Measurements from ENCODE around the gene USP28. TPM values are rescaled to one million over a fixed set of nuclear protein-coding genes. Genes with fewer than 3 reads are reported as not detected.

The USP28 gene
- total RNA-seq, 4 donors from 2014 or later, result 5.3 to 43.3 (median 22.4) TPM

GRCh38 chr11:113760241-113760640 is 115.1 kb downstream of the USP28 start:
- no peak overlapping the region for H3K4me3 ChIP-seq
- no peak overlapping the region for H3K27ac ChIP-seq
- H3K36me3 ChIP-seq, result no peaks in the 10 kb centered on the region
- H3K27me3 ChIP-seq, result no peaks in the 10 kb centered on the region
- H3K4me1 ChIP-seq, result no peaks in the 10 kb centered on the region
- TF ChIP-seq, protein P1, sequence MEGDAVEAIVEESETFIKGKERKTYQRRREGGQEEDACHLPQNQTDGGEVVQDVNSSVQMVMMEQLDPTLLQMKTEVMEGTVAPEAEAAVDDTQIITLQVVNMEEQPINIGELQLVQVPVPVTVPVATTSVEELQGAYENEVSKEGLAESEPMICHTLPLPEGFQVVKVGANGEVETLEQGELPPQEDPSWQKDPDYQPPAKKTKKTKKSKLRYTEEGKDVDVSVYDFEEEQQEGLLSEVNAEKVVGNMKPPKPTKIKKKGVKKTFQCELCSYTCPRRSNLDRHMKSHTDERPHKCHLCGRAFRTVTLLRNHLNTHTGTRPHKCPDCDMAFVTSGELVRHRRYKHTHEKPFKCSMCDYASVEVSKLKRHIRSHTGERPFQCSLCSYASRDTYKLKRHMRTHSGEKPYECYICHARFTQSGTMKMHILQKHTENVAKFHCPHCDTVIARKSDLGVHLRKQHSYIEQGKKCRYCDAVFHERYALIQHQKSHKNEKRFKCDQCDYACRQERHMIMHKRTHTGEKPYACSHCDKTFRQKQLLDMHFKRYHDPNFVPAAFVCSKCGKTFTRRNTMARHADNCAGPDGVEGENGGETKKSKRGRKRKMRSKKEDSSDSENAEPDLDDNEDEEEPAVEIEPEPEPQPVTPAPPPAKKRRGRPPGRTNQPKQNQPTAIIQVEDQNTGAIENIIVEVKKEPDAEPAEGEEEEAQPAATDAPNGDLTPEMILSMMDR (IDR thresholded peaks at IDR 0.05), result no peak
- no peak for TF ChIP-seq POLR2A (IDR thresholded peaks at IDR 0.05)
- intact Hi-C loops (cut with DNase I; ENCODE audit: low total_unique reads), result no loop called here
- no peaks in the 10 kb centered on the region for H3K9me3 ChIP-seq
- no peak for DNase-seq

DNA sequence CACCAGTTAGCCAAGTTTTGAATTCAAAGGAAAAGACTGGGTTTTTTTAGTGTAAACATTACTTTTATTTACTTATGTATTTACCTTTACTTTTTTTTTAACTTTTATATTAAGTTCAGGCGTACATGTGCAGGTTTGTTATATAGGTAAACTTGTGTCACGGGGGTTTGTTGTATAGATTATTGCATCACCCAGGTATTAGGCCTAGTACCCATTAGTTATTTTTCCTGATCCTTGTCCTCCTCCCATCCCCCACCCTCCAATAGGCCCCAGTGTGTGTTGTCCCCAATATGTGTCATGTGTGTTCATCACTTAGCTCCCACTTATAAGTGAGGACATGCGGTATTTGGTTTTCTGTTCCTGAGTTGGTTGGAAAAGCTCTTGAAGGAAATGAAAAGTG is 122.4 kb downstream of the USP28 start:
- intact Hi-C loops (cut with DNase I; ENCODE audit: low total_unique reads), result no loop called here
- H3K36me3 ChIP-seq, result no peaks in the 10 kb centered on the region
- H3K4me1 ChIP-seq, result no peaks in the 10 kb centered on the region
- H3K27me3 ChIP-seq, result no peaks in the 10 kb centered on the region
- no peak for DNase-seq
- no peaks in the 10 kb centered on the region for H3K9me3 ChIP-seq
- no peak overlapping the region for H3K27ac ChIP-seq
- no peak for TF ChIP-seq POLR2A (IDR thresholded peaks at IDR 0.05)
- TF ChIP-seq, protein P1 (IDR thresholded peaks at IDR 0.05), result no peak
- no peak overlapping the region for H3K4me3 ChIP-seq

Small RNAs within 50 kb of the gene (small RNA-seq; reads per million reads assigned to genes)
- gene LRRC37A13P (not detected), gene RNU6-1107P (not detected), gene RPS29P19 (not detected)

Other genes starting within 250 kb of the USP28 start
- gene TMPRSS5, start 169.3 kb downstream of the USP28 start, total RNA-seq, result 1 to 10 TPM in 2 of 4 donors, under 1 TPM in 1, not detected in 1; 0.29 to 2.1 (median 1.9) TPM
- 100 to 1,000 TPM in 1 of 4 donors, 10 to 100 TPM in 2, 1 to 10 TPM in 1; 5.6 to 122 (median 19.5) TPM for gene ZW10, start 101.9 kb downstream of the USP28 start, total RNA-seq
- gene CLDN25, start 95.8 kb downstream of the USP28 start, total RNA-seq, result not detected
- not detected for gene HTR3B, start 29.2 kb upstream of the USP28 start, total RNA-seq
- under 1 TPM in 2 of 4 donors, not detected in 2; 0.14 to 0.21 TPM for gene HTR3A, start 99.5 kb upstream of the USP28 start, total RNA-seq
- gene ZBTB16, start 184.1 kb upstream of the USP28 start, total RNA-seq, result 100 to 1,000 TPM in 3 of 4 donors, 10 to 100 TPM in 1; 25.5 to 302 (median 151) TPM